Measurements from ENCODE around the gene CBLL2.

- TF ChIP-seq POLR2A (IDR thresholded peaks at IDR 0.05) (no peak), CTCF (IDR thresholded peaks at IDR 0.05) (no peak)
Measured at GRCh38 chrX:22246620-22247019, 26.1 kb upstream of the CBLL2 start.
